Ishikawa (cell line): Measurements from ENCODE around the gene ASTN2.

Source experiments
- EP300 ChIP-seq: IDR thresholded peaks from 2 replicates; pipeline ENCODE4 v1.6.1; 2012; ENCODE audit warnings: borderline replicate concordance
- TAF1 ChIP-seq: IDR thresholded peaks from 2 replicates; pipeline ENCODE4 v1.6.1; 2012; ENCODE audit warnings: low read depth, mild to moderate bottlenecking
- TCF12 ChIP-seq: IDR thresholded peaks from 2 replicates; pipeline ENCODE4 v1.6.1; 2012; ENCODE audit warnings: low read depth
- YY1 ChIP-seq: IDR thresholded peaks from 2 replicates; pipeline ENCODE4 v1.6.1; 2012; ENCODE audit warnings: low read depth
- TF ChIP-seq, protein P1 (sequence below): IDR thresholded peaks from 2 replicates; pipeline ENCODE4 v1.6.1; 2012

DNA sequence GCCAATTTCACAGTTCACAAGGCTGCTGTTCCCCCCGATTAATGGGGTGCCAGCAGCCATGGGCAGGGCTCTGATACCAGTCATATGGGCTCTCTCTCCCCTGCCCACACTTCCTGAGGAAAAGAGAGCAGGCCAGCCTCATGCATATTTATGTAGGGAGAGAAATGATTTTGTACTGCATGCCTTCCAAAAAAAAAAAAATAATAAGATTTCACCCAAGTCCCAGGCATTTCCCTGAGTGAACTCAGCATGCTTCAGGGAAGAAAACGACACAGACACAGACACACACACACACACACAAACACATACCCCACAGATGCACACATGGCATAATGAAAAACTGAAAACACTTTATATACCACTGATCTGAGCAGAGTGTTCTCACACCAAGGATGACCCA is 232.8 kb downstream of the ASTN2 start:
- TF ChIP-seq TAF1: no peak
- TF ChIP-seq, protein P1, sequence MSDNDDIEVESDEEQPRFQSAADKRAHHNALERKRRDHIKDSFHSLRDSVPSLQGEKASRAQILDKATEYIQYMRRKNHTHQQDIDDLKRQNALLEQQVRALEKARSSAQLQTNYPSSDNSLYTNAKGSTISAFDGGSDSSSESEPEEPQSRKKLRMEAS: no peak
- no peak for TF ChIP-seq YY1
- no peak for TF ChIP-seq TCF12
- TF ChIP-seq EP300: no peak
